Smooth muscle cell (in vitro differentiated cells): ENCODE results near the gene TGM1. TPM values are rescaled to one million over a fixed set of nuclear protein-coding genes. Genes with fewer than 3 reads are reported as not detected.

Experiments
- DNase-seq: peaks from one replicate; lab custom pipeline; 2025; ENCODE audit not compliant: unreplicated experiment; lab: John Stamatoyannopoulos, UW
- H2AFZ ChIP-seq: fragments of 200-600 bp; sonication (generic); 2 replicates; pipeline ENCODE4 v1.6.0; 2016; ENCODE audit warnings: antibody characterized with exemption, low read depth, mild to moderate bottlenecking
- H3F3A ChIP-seq: fragments of 200-600 bp; sonication (generic); 2 replicates; pipeline ENCODE4 v1.6.0; 2017; ENCODE audit warnings: antibody characterized with exemption, low read depth
- H3K27ac ChIP-seq: fragments of 200-600 bp; sonication (generic); 2 replicates; pipeline ENCODE4 v1.5.1; 2016; ENCODE audit warnings: low read depth, mild to moderate bottlenecking
- H3K27me3 ChIP-seq: fragments of 200-600 bp; sonication (generic); 2 replicates; pipeline ENCODE4 v1.6.1; 2016; ENCODE audit warnings: low read depth, mild to moderate bottlenecking
- H3K36me3 ChIP-seq: fragments of 200-600 bp; sonication (generic); 2 replicates; pipeline ENCODE4 v1.5.1; 2016; ENCODE audit warnings: low read depth
- H3K4me1 ChIP-seq: fragments of 200-600 bp; sonication (generic); 2 replicates; pipeline ENCODE4 v1.5.1; 2016; ENCODE audit warnings: low read depth
- H3K4me2 ChIP-seq: fragments of 200-600 bp; sonication (generic); 2 replicates; pipeline ENCODE4 v1.6.0; 2016; ENCODE audit warnings: mild to moderate bottlenecking
- H3K4me3 ChIP-seq: fragments of 200-600 bp; sonication (generic); 2 replicates; pipeline ENCODE4 v1.5.1; 2016; ENCODE audit warnings: mild to moderate bottlenecking
- H3K79me2 ChIP-seq: fragments of 200-600 bp; sonication (generic); 2 replicates; pipeline ENCODE4 v1.6.0; 2016; ENCODE audit warnings: low read depth, mild to moderate bottlenecking
- H3K9ac ChIP-seq: fragments of 200-600 bp; sonication (generic); 2 replicates; pipeline ENCODE4 v1.6.0; 2016; ENCODE audit warnings: low read depth
- H3K9me3 ChIP-seq: fragments of 200-600 bp; sonication (generic); replicated peaks from 2 replicates; pipeline ENCODE4 v1.5.1; 2016; ENCODE audit warnings: low read depth
- H4K20me1 ChIP-seq: fragments of 200-600 bp; sonication (generic); 2 replicates; pipeline ENCODE4 v1.6.0; 2016; ENCODE audit warnings: low read depth
- CTCF ChIP-seq: fragments of 200-600 bp; sonication (generic); IDR thresholded peaks from 2 replicates; pipeline ENCODE4 v1.5.1; 2017; ENCODE audit warnings: borderline replicate concordance, mild to moderate bottlenecking, antibody characterized with exemption; ENCODE audit not compliant: insufficient read depth, poor library complexity, severe bottlenecking
- WGBS: methylation state at CpG from one replicate; pipeline ENCODE4 v1.1.7; 2016; ENCODE audit warnings: low lambda C conversion rate; 5-methylcytosine and 5-hydroxymethylcytosine counted together
- polyA plus RNA-seq: library from polyadenylated mRNA; unstranded; fragments of >200 nt; fragmentation: Nextera tagmentation; extraction: Ambion mirVana; gene quantifications from 2 replicates; pipeline ENCODE4 v1.2.1, GENCODE V29; 2016
- total RNA-seq: library from RNA; depleted of rRNA; stranded (reverse); fragments of >200 nt; gene quantifications from 2 replicates; pipeline ENCODE4 v1.2.3, GENCODE V29; 2014

TGM1 gene
- total and polyA plus RNA-seq, 2 experiments from 2014 or later: 1.6 to 13.6 TPM

DNA sequence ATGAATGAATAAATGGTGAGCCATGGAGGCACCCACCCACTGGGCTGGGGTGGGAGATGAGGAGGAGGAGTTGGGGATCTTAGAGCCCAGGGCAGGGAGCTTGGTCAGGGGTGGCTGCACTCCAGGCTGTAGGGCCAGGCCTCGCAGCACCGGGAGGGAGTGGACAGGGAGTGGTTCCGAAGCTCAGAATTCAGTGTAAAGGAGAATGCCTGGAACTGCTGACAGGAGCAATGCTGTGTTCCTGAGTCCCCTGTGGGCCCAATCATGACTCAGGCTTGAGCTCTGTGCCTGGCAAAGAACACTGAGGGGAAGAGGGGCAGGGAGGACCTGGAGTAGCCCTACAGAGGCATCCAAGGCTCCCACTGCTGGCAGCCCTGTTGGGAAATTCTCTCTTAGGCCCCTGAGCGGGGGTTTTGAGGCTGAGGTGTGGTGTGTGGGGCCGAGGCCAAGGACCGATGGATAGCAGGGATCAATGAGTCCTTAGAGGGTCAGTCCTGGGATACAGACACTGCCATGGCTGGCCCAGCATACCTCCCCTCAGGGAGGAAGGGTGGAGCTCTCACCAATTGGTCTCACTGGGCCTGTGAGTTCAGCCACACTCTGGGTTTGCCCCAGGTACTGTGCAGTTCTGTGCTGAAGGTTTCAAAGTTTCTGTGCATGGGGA lies 18.0 kb upstream of the TGM1 start:
- no peak for DNase-seq
- Histone ChIP-seq H4K20me1 (no peaks in the 10 kb centered on the region), H3K4me1 (no peaks in the 10 kb centered on the region), H3K9ac (no peak overlapping the region), H3K27ac (no peak overlapping the region), H3K36me3 (no peaks in the 10 kb centered on the region), H3F3A (no peaks in the 10 kb centered on the region), H3K4me3 (no peak overlapping the region), H2AFZ (no peak overlapping the region), H3K4me2 (no peak overlapping the region), H3K9me3 (no peaks in the 10 kb centered on the region), H3K79me2 (no peaks in the 10 kb centered on the region), H3K27me3 (no peaks in the 10 kb centered on the region)
- 86% methylated on average over 6 of the region's 6 CpGs for WGBS
- no peak for TF ChIP-seq CTCF

DNA sequence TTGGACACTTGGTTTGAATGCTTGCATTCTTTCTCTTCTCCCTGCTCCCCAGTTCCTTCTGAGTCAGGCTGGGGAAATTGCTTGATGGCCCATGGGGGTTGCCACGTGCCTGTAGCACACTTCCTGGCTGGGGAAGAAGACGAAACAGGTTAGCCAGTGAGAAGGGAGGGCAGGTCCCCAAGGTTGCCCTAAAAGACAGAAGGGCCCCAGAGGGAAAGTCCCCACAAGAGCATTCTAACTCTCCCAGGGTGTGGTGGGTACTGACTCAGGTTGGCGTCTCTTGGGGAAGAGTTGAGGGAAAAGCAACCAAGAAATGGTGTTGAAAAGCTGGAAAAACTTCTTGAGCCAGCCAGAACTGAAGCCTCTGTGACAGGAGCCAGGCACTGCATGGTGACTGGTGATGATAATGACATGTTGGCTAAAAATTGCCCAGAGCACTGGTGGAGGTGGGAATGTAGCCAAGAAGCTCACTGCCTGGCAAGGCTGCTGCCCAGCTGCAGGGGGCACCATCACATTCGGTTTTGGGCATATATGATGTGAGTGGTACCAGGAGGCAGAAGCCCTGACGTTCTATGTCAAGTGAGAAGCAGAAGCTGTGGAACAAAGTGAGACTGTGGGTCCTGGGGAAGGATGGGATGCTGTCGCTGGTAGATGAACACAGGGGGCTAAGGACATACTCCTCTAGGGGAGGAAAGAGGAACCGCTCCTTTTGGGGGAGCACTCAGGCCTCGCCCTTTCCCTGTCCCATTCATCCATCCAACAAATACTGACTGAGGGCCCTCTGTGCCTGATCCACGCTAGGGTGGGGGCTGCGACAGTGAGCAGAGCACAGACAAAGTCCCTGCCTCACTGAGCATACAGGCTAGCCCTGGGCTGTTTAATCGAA lies 16.6 kb upstream of the TGM1 start:
- Histone ChIP-seq H3K79me2 (no peaks in the 10 kb centered on the region), H3K4me1 (no peaks in the 10 kb centered on the region), H3K27me3 (no peaks in the 10 kb centered on the region), H4K20me1 (no peaks in the 10 kb centered on the region), H3K9me3 (no peaks in the 10 kb centered on the region), H2AFZ (no peak overlapping the region), H3K9ac (no peak overlapping the region), H3F3A (no peaks in the 10 kb centered on the region), H3K4me2 (no peak overlapping the region), H3K27ac (no peak overlapping the region), H3K4me3 (no peak overlapping the region), H3K36me3 (no peaks in the 10 kb centered on the region)
- no peak for TF ChIP-seq CTCF
- DNase-seq: no peak
- 85% methylated on average over 11 of the region's 11 CpGs for WGBS

GRCh38 chr14:24278424-24278823 lies 15.4 kb upstream of the TGM1 start:
- Histone ChIP-seq H3K9me3 (no peaks in the 10 kb centered on the region), H2AFZ (no peak overlapping the region), H3K27ac (no peak overlapping the region), H3K4me2 (no peak overlapping the region), H3K27me3 (no peaks in the 10 kb centered on the region), H3K79me2 (no peaks in the 10 kb centered on the region), H3K9ac (no peak overlapping the region), H3K4me1 (no peaks in the 10 kb centered on the region), H4K20me1 (no peaks in the 10 kb centered on the region), H3K36me3 (no peaks in the 10 kb centered on the region), H3F3A (no peaks in the 10 kb centered on the region), H3K4me3 (no peak overlapping the region)
- WGBS: 95% methylated on average over 5 of the region's 5 CpGs
- DNase-seq: no peak
- no peak for TF ChIP-seq CTCF
